GM18508 (cell line): ENCODE results near the gene DIABLO.

Experiments
- ATAC-seq: cut with Tn5 transposase; IDR thresholded peaks from one replicate; pipeline ENCODE4 v1.9.1; 2021; ENCODE audit warnings: moderate number of reproducible peaks; ENCODE audit not compliant: insufficient read depth, unreplicated experiment

DIABLO gene

DNA sequence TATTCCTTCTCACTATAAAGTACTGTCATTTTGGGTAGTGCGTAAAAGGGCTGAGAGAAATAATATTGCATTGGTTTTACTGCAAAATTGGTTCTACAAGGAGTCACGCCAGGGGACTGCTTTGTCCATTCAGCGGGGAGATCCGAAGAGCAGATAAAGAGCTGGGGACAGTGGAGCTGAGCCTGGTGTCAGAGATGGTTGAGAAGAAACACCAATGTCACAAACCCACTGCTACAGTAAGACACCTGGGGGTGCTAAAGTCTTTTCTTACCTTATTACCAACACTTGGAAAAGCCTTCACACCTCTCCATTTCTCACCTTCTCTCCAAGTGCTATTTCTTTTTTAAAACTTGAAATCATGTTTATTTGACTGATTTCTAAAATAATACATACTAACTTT, 66.0 kb downstream of the DIABLO start:
- ATAC-seq, result no peak

DNA sequence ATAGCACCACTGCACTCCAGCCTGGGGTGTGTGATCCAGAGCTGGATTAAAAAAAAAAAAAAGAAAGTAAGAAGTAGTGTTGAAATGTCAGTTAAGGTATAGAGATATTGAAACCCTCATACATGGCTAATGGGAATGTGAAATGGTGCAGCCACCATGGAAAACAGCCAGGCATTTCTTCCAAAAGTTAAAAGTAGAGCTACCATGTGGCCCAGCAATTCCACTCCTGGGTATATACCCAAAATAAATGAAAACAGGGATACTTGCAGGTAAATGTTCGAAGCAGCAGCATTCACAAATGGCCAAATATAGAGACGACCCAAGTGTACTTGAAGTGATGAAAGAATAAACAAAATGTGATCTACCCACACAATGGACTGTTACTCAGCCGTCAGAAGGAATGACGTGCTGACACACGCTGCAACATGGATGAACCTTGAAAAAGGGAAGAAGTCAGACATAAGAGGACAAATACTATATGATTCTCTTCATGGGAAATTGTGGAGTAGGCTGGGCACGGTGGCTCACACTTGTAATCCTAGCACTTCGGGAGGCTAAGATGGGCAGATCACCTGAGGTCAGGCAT, 67.1 kb downstream of the DIABLO start:
- ATAC-seq, result no peak
